ENCODE results near the gene ESYT3. TPM values are rescaled to one million over a fixed set of nuclear protein-coding genes. Genes with fewer than 3 reads are reported as not detected.

Gene ESYT3
- total and polyA plus RNA-seq, 2 donors (not counting 1 experiment from before 2014, with no cell fraction given) = 0.17 TPM; not detected in 1

DNA sequence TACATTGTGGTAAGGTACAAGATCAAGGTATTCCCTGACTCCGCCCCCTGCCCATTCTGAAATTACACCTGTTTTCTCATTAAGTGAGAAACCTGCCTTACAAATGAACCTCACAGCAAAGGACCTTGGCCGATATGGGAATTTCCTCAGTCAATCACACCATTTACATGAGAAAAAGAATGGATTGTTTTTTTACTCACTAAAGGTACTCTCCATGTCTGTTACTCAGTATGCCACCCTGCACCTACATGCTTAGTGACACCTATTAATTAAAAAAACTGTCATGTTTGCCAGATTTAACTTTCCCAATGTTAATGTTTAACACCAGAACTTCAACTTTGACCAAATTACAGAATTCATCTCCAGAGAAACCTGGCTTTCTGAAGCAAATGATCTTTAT is 62.0 kb downstream of the ESYT3 start:
- H3K36me3 ChIP-seq (ENCODE audit: control insufficient read depth, insufficient read depth, low read length) = no peaks in the 10 kb centered on the region
- no peaks in the 10 kb centered on the region for H4K20me1 ChIP-seq (ENCODE audit: control insufficient read depth, extremely low read depth, insufficient read depth, low read length)
- no peak for DNase-seq (ENCODE audit: low read depth in 2 of 2)
- no peak overlapping the region for H3K4me2 ChIP-seq (ENCODE audit: extremely low read depth, insufficient read depth, low read length)
- H3K9ac ChIP-seq (ENCODE audit: insufficient read depth, low read length) = no peak overlapping the region
- no peak overlapping the region for H2AFZ ChIP-seq (ENCODE audit: low read length)
- TF ChIP-seq CTCF (conservative IDR thresholded peaks at IDR 0.05 in 1 of 2, IDR thresholded peaks at IDR 0.05 in 1 of 2; ENCODE audit: low read depth in 1 of 2, low read length in 2 of 2) (no peak), EZH2 (IDR thresholded peaks at IDR 0.05; ENCODE audit: low read length, missing control alignments) (no peak)
- no peaks in the 10 kb centered on the region for H3K79me2 ChIP-seq (ENCODE audit: control insufficient read depth, insufficient read depth, low read length)
- H3K9me3 ChIP-seq (ENCODE audit: control insufficient read depth, insufficient read depth, low read depth, low read length) = no peaks in the 10 kb centered on the region
- no peak overlapping the region for H3K27ac ChIP-seq (ENCODE audit: insufficient read depth, low read length)
- peaks cover 8% of the 10 kb centered on the region for H3K4me1 ChIP-seq (ENCODE audit: control insufficient read depth, extremely low read depth, insufficient read depth, low read length)
- no peak overlapping the region for H3K4me3 ChIP-seq (replicated peaks in 1 of 4; ENCODE audit: control extremely low read depth in 1 of 4, insufficient read depth in 1 of 4, low read depth in 3 of 4, low read length in 4 of 4)
- H3K27me3 ChIP-seq (ENCODE audit: control insufficient read depth, insufficient read depth, low read length) = no peaks in the 10 kb centered on the region

- Histone ChIP-seq H3K36me3 (ENCODE audit: control insufficient read depth, insufficient read depth, low read length) (no peaks in the 10 kb centered on the region), H3K9me3 (ENCODE audit: control insufficient read depth, insufficient read depth, low read depth, low read length) (no peaks in the 10 kb centered on the region), H2AFZ (ENCODE audit: low read length) (no peak overlapping the region), H4K20me1 (ENCODE audit: control insufficient read depth, extremely low read depth, insufficient read depth, low read length) (no peaks in the 10 kb centered on the region), H3K4me1 (ENCODE audit: control insufficient read depth, extremely low read depth, insufficient read depth, low read length) (peaks cover 8% of the 10 kb centered on the region), H3K4me3 (replicated peaks in 1 of 4; ENCODE audit: control extremely low read depth in 1 of 4, insufficient read depth in 1 of 4, low read depth in 3 of 4, low read length in 4 of 4) (no peak overlapping the region), H3K9ac (ENCODE audit: insufficient read depth, low read length) (no peak overlapping the region), H3K79me2 (ENCODE audit: control insufficient read depth, insufficient read depth, low read length) (no peaks in the 10 kb centered on the region), H3K27me3 (ENCODE audit: control insufficient read depth, insufficient read depth, low read length) (no peaks in the 10 kb centered on the region), H3K27ac (ENCODE audit: insufficient read depth, low read length) (no peak overlapping the region), H3K4me2 (ENCODE audit: extremely low read depth, insufficient read depth, low read length) (no peak overlapping the region)
- TF ChIP-seq CTCF (conservative IDR thresholded peaks at IDR 0.05 in 1 of 2, IDR thresholded peaks at IDR 0.05 in 1 of 2; ENCODE audit: low read depth in 1 of 2, low read length in 2 of 2) (no peak), EZH2 (IDR thresholded peaks at IDR 0.05; ENCODE audit: low read length, missing control alignments) (no peak)
- no peak for DNase-seq (ENCODE audit: low read depth in 2 of 2)
These were observed 62.6 kb downstream of the ESYT3 start for GRCh38 chr3:138497021-138497420.

DNA sequence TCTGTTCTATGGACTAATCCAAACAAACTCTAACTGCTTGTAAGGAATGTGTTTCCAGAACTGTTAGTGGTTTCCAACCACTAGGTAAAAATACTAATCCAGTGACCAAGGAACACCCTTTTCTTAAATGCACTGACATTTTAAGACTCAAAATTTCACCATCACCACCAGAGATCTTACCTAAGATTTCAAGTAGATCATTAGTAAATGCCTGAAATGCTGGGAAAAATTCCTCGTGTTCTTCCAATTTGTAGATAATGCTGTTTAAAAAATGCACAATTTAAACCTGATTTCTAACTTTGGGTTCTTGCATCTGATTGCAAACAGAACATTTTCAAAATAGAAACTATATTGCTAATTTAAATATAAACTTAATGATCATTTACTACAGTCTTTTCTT is 63.4 kb downstream of the ESYT3 start:
- peak in 1 of 2 donors; percentile 23 for DNase-seq (ENCODE audit: low read depth in 2 of 2)
- no peaks in the 10 kb centered on the region for H3K9me3 ChIP-seq (ENCODE audit: control insufficient read depth, insufficient read depth, low read depth, low read length)
- no peak for TF ChIP-seq CTCF (conservative IDR thresholded peaks at IDR 0.05 in 1 of 2, IDR thresholded peaks at IDR 0.05 in 1 of 2; ENCODE audit: low read depth in 1 of 2, low read length in 2 of 2)
- TF ChIP-seq EZH2 (IDR thresholded peaks at IDR 0.05; ENCODE audit: low read length, missing control alignments) = no peak
- no peaks in the 10 kb centered on the region for H3K79me2 ChIP-seq (ENCODE audit: control insufficient read depth, insufficient read depth, low read length)
- H4K20me1 ChIP-seq (ENCODE audit: control insufficient read depth, extremely low read depth, insufficient read depth, low read length) = no peaks in the 10 kb centered on the region
- H3K4me3 ChIP-seq (replicated peaks in 1 of 4; ENCODE audit: control extremely low read depth in 1 of 4, insufficient read depth in 1 of 4, low read depth in 3 of 4, low read length in 4 of 4) = no peak overlapping the region
- H2AFZ ChIP-seq (ENCODE audit: low read length) = no peak overlapping the region
- no peak overlapping the region for H3K4me2 ChIP-seq (ENCODE audit: extremely low read depth, insufficient read depth, low read length)
- H3K9ac ChIP-seq (ENCODE audit: insufficient read depth, low read length) = no peak overlapping the region
- no peaks in the 10 kb centered on the region for H3K27me3 ChIP-seq (ENCODE audit: control insufficient read depth, insufficient read depth, low read length)
- H3K4me1 ChIP-seq (ENCODE audit: control insufficient read depth, extremely low read depth, insufficient read depth, low read length) = peaks cover 8% of the 10 kb centered on the region
- no peak overlapping the region for H3K27ac ChIP-seq (ENCODE audit: insufficient read depth, low read length)
- H3K36me3 ChIP-seq (ENCODE audit: control insufficient read depth, insufficient read depth, low read length) = no peaks in the 10 kb centered on the region

Measured in fibroblast of lung (primary cell).